Liver (tissue), 3 donors: Measurements from ENCODE around the gene HNRNPL.
"Not testable (repeated sequence)": the region's sequence is repeated elsewhere in the genome, so short reads cannot be mapped to it uniquely, and the experiment has no call there.

ENCODE experiments used
- NR2F2 ChIP-seq: IDR thresholded peaks from 2 replicates; pipeline ENCODE4 v1.6.1; 2016; ENCODE audit warnings: antibody characterized with exemption
- RAD21 ChIP-seq, 2 donors: IDR thresholded peaks; 2 replicates each; pipeline ENCODE4 v1.6.1; 2016; ENCODE audit warnings: antibody characterized with exemption in 2 of 2, mild to moderate bottlenecking in 2 of 2
- SP1 ChIP-seq: IDR thresholded peaks from 2 replicates; pipeline ENCODE4 v1.6.1; 2018; ENCODE audit warnings: antibody characterized with exemption, mild to moderate bottlenecking
- YY1 ChIP-seq: IDR thresholded peaks from 2 replicates; pipeline ENCODE4 v1.6.1; 2016; ENCODE audit warnings: antibody characterized with exemption, mild to moderate bottlenecking
- TF ChIP-seq, protein P1 (sequence below): fragments of 150-350 bp; IDR thresholded peaks from 2 replicates; pipeline ENCODE4 v1.5.1; 2017; ENCODE audit warnings: improper control_type of control experiment, low read depth, low read length; ENCODE audit not compliant: missing input control
- TF ChIP-seq, protein P2 (sequence below): IDR thresholded peaks from 2 replicates; pipeline ENCODE4 v1.6.1; 2016; ENCODE audit warnings: antibody characterized with exemption
- TF ChIP-seq, protein P3 (sequence below): IDR thresholded peaks from 2 replicates; pipeline ENCODE4 v1.6.1; 2016; ENCODE audit warnings: antibody characterized with exemption, mild to moderate bottlenecking
- donor health status: healthy.
- donor health status: healthy.

DNA sequence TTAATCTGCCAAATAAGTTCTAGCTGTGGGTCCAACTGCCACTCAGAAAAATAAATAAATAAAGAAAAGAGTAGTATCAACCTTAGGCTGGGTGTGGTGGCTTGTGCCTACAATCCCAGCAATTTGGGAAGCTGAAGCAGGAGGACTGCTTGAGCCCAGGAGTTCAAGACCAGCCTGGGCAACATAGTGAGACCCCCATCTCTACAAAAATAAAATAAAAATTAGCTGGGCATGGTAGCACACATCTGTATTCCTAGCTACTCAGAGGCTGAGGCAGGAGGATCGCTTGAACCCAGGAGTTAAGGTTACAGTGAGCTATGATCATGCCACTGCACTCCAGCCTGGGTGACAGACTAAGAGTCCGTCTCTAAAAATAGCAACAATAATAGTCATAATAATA is 35.9 kb downstream of the HNRNPL start:
- not testable (repeated sequence) for TF ChIP-seq NR2F2; RAD21 (IDR thresholded peaks at IDR 0.05); SP1; YY1
- TF ChIP-seq, protein P1, sequence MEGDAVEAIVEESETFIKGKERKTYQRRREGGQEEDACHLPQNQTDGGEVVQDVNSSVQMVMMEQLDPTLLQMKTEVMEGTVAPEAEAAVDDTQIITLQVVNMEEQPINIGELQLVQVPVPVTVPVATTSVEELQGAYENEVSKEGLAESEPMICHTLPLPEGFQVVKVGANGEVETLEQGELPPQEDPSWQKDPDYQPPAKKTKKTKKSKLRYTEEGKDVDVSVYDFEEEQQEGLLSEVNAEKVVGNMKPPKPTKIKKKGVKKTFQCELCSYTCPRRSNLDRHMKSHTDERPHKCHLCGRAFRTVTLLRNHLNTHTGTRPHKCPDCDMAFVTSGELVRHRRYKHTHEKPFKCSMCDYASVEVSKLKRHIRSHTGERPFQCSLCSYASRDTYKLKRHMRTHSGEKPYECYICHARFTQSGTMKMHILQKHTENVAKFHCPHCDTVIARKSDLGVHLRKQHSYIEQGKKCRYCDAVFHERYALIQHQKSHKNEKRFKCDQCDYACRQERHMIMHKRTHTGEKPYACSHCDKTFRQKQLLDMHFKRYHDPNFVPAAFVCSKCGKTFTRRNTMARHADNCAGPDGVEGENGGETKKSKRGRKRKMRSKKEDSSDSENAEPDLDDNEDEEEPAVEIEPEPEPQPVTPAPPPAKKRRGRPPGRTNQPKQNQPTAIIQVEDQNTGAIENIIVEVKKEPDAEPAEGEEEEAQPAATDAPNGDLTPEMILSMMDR, result not testable (repeated sequence)
- TF ChIP-seq, protein P2, sequence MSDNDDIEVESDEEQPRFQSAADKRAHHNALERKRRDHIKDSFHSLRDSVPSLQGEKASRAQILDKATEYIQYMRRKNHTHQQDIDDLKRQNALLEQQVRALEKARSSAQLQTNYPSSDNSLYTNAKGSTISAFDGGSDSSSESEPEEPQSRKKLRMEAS, result not testable (repeated sequence)
- TF ChIP-seq, protein P3, sequence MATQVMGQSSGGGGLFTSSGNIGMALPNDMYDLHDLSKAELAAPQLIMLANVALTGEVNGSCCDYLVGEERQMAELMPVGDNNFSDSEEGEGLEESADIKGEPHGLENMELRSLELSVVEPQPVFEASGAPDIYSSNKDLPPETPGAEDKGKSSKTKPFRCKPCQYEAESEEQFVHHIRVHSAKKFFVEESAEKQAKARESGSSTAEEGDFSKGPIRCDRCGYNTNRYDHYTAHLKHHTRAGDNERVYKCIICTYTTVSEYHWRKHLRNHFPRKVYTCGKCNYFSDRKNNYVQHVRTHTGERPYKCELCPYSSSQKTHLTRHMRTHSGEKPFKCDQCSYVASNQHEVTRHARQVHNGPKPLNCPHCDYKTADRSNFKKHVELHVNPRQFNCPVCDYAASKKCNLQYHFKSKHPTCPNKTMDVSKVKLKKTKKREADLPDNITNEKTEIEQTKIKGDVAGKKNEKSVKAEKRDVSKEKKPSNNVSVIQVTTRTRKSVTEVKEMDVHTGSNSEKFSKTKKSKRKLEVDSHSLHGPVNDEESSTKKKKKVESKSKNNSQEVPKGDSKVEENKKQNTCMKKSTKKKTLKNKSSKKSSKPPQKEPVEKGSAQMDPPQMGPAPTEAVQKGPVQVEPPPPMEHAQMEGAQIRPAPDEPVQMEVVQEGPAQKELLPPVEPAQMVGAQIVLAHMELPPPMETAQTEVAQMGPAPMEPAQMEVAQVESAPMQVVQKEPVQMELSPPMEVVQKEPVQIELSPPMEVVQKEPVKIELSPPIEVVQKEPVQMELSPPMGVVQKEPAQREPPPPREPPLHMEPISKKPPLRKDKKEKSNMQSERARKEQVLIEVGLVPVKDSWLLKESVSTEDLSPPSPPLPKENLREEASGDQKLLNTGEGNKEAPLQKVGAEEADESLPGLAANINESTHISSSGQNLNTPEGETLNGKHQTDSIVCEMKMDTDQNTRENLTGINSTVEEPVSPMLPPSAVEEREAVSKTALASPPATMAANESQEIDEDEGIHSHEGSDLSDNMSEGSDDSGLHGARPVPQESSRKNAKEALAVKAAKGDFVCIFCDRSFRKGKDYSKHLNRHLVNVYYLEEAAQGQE, result not testable (repeated sequence)
